HG03378 (cell line): Measurements from ENCODE around the gene SCGB1D4.

Source experiments
- ATAC-seq: cut with Tn5 transposase; IDR thresholded peaks from one replicate; pipeline ENCODE4 v1.9.1; 2021; ENCODE audit warnings: mild to moderate bottlenecking, moderate library complexity; ENCODE audit not compliant: unreplicated experiment

The SCGB1D4 gene

DNA sequence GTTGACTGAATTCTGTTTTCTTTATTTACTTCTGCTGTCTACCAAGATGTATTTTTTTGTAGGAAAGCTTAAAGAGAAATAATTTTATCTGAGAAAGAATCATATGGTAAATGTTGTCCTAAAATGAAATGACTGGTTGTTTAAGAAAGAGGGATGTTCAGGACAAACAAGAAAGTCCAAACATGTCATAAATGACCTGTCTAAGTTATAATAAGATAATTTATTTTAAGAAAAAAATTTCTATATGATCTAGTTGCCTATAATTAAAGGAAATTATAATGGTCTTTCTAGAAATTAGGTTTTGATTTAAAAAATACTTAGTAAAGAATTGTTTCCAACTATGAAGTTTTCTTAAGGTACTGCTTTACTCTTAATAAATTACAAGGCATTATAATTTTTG is 18.4 kb downstream of the SCGB1D4 start:
- no peak for ATAC-seq

DNA sequence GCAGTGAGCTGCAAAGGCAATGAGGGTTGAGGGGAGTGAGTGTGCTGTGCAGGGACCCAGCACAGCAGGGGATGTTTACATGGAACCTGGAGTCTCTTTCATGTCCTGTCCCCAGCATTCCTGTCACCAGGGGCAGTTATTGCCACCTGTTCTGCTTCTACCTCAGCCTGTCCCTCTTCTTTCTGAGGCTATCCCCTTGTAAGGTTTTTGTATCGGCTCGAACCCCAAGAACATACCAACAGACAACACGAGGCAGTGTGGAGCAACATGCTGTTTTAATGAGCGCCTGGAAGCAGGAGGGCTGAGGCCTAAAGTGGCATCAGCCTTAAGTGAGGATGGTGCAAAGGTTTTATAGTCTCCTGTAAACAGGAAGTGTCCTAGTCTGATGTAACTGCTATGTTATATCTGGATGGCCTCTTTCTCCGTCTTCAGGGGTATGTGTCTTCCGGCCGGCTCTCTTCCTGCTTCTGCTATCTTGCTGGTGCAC is 25.0 kb downstream of the SCGB1D4 start:
- no peak for ATAC-seq

DNA sequence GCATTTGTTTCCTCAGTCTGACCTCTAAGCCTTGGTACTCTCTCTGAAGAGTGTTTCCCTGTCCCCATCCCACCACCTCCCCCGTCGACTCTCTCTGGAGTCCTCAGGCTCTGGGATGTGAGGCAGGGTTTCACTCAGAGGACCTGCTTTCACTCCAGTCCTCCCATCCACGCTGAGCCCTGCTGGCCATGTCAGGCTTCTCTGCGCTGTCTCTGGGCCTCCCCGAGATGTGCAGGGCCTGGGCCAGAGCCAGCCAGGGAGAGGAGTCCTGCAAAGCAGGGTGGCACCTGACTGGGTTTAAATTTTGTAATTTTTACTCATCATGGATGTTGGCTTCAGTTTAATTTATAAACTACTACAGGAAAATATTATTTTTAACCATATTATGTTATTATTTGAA is 25.6 kb downstream of the SCGB1D4 start:
- ATAC-seq, result no peak

DNA sequence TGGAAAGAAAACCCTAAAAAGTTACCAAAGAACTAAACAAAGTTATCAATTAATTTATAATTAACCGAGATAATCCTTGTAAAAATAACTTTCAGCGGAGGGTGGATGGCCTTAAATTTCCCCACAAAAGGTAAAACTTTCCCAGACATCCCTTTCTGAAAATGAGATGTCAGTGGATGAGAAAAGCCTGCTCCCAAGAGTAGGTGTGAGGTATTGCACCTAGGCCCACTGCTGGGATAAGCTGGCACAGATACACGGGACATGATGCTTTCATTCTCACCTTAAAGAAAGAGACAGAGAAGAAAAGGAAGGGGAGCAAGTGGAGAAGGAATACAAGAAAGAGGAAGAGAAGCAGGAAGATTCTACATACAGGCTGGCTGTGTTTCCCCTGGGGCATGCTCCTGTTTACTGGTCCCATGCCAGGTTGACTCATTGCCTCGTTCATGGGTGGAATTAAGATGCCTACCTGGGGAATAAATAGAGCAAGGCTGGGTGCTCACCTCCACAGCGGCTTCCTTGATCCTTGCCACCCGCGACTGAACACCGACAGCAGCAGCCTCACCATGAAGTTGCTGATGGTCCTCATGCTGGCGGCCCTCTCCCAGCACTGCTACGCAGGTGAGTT is 29.1 kb downstream of the SCGB1D4 start, which contains the start of gene SCGB2A2:
TSS of gene SCGB2A2 (plus strand) at position 505 of the 625 bp plus-strand sequence. CDS start at position 564, 59 bp downstream.
- no peak for ATAC-seq

DNA sequence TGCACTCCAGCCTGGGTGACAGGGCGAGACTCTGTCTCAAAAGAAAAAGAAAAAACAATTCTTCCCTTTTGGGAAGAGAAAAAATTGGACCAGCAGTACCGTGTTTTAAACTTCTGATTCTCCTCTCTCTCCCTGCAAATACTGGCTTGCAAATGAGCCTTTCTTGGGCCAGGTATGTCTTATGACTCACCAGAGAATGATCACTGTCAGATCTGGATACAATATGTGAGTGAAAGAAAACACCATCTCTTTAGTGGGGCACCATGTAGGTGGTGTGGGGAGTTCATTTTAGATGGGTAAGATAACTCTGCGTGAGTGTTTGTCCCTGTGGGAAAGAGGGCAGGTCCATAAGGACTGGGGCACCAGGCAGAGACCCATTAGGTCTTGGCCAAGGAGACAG is 31.3 kb downstream of the SCGB1D4 start:
- ATAC-seq, result no peak

DNA sequence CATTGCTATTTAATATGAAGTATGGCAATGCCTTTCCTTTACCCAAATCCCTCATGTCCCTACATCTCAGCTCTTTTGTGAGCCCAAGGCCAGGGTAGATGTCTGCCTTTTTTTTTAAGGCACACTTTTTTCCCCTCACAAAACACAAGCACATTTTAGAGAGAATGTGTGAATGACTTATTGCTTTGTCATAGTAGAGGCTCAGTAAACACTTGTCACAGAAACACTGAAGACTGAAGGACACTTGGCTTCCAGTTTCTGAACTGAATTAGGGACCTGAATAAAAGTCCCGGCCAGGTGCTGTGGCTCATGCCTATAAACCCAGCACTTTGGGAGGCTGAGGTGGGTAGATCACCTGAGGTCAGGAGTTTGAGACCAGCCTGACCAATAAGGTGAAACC is 31.8 kb downstream of the SCGB1D4 start:
- ATAC-seq, result no peak

DNA sequence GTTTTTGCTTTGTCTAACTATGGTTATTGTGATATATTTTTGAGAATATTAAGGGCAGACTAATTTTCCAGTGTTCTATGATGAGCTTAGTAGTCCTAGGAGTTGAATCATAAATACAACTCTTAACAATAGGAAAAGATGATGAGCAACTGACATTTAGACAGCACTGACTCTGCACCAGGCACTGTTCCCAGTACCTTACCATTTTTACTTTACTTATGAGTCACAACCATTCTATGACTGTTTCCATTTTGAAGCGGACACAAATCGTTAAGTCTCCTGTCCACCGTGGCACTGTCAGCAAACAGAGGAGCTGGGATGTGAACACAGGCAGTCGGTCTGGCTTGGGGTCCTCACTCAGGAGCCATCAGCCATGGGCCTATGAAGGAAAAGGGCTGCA is 32.3 kb downstream of the SCGB1D4 start:
- ATAC-seq, result no peak

DNA sequence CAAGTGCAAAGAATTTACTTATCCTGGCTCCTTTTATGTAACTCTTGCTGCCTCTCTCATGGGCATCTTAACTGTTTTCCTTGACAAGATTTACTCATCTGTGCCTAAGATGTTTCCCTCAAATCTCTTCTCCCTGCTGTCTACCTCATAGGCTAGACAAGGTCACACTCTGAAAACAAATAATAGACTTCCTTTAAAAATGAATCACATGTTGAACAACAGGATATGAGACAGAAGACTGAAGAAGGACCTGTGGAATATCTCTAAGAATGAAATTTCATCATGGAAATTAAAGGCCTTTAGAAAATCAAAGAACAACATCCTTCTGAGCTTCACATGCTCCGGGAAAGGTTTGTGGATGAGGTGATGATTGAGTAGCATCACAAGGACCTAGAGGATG is 34.9 kb downstream of the SCGB1D4 start:
- no peak for ATAC-seq

DNA sequence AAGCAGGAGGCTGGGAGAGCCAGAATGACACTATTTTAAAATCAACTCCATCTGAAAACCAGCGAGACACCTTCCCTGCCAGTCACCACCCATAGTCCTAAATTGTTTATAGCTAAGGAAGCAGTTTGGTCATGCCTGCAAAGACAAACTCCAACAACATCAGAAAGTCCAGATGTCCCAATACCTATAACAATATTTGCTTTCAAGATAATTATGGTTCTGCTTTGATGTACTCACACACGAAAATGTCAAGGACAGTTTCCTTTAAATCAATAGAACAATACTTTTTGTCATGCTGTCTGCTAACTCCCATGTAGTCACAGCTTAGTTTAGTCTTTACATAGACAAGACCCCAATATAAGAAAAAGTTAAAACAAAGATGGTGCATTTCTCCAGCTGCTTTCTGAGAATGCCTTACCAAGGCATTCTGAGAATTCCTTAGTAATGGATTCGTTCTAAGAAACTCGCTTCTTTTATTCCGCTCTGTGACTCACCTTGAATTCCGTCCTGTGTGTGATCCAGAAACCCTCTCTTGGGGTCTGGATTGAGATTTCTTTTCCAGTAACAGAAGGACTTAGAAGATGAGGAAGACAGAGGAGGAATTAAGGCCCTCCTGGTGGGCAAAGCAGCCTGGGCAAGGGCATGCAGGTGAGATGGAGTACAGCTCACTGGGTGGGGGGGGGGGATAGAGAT is 38.5 kb downstream of the SCGB1D4 start:
- no peak for ATAC-seq

DNA sequence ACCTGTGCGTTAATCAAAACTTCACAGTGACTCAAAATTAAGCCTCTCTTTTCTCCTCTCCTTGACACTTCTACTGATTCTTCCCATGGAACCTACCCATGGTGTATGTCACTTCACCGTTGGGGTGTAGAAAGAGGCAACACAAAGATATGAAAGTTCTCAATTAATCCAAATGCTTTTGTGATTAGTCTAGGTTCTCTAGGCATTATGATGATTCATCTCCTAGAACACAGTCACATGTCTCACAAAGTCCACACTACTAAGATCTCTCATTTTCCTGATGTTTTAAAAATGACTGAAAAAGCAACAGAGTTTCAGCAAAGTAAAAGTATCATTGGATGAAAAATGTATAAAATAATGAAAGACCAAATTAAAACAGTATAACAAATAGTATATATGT is 42.6 kb downstream of the SCGB1D4 start:
- ATAC-seq, result no peak

DNA sequence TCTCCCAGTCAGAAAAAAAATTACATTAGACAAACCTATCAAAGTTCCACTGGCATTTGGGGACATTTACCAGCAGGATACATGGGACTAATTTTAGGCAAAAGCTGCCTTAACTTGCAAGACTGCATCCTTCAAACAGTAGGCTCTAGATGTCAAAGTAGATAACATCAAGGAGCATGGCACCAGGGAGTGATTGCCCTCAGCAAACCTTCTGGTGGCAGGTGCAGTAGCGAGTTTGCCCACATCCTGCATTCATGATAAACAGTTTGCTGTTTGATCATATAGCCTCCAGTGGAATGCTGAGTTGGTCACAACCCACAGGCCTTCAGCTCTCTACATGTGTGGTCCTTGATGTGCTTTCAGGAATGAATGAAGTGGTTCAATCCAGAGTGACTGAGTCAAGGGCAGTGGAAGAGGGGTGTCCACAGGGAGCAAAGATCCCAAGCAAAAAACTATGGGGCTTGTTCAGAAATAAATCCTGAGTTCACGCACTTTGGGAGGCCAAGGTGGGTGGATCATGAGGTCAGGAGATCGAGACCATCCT is 44.8 kb downstream of the SCGB1D4 start:
- ATAC-seq, result no peak

DNA sequence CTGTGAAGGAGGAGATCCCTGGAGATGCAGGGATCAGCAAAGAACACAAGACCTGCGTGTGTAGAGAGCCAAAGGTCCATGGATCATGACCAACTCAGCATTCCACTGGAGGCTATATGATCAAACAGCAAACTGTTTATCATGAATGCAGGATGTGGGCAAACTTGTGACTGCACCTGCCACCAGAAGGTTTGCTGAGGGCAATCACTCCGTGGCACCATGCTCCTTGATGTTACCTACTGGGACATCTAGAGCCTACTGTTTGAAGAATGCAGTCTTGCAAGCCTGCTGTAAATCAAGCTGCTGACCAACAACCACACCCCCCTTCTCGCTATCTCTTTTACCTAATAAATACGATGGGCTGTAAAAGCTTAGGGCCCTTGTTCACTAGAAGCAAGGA is 47.2 kb downstream of the SCGB1D4 start:
- ATAC-seq, result no peak
